ENCODE results near the gene IGIP.

DNA sequence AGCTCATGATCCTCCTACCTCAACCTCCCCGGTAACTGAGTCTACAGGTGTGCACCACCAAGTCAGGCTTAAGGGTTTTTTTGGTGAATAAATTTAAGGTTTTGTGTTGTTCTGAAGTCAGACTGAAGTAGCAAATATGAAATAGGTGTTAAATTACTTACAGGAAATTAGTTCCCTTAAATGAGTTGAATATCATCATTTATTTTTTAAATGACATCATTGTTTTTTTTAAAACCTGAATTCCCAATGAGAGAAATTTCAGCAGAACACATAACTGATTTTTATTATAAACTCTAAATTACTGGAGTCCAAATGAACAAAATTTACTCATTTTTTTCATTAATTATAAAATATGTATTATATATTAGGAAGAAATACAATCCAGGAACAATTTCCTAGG lies 49.6 kb upstream of the IGIP start:
- TF ChIP-seq, protein P1, sequence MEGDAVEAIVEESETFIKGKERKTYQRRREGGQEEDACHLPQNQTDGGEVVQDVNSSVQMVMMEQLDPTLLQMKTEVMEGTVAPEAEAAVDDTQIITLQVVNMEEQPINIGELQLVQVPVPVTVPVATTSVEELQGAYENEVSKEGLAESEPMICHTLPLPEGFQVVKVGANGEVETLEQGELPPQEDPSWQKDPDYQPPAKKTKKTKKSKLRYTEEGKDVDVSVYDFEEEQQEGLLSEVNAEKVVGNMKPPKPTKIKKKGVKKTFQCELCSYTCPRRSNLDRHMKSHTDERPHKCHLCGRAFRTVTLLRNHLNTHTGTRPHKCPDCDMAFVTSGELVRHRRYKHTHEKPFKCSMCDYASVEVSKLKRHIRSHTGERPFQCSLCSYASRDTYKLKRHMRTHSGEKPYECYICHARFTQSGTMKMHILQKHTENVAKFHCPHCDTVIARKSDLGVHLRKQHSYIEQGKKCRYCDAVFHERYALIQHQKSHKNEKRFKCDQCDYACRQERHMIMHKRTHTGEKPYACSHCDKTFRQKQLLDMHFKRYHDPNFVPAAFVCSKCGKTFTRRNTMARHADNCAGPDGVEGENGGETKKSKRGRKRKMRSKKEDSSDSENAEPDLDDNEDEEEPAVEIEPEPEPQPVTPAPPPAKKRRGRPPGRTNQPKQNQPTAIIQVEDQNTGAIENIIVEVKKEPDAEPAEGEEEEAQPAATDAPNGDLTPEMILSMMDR (optimal IDR thresholded peaks at IDR 0.05 in 1 of 3, IDR thresholded peaks at IDR 0.05 in 1 of 3, conservative IDR thresholded peaks at IDR 0.05 in 1 of 3; ENCODE audit: extremely low read depth in 1 of 3, insufficient read depth in 2 of 3, low read length in 3 of 3): no peak
- no peak for TF ChIP-seq EZH2 (IDR thresholded peaks at IDR 0.05; ENCODE audit: low read length)
